ENCODE data around the gene IFI44L. TPM values are rescaled to one million over a fixed set of nuclear protein-coding genes. Genes with fewer than 3 reads are reported as not detected.

The IFI44L gene
- total RNA-seq, 1 experiment from 2014 or later = 0.10 TPM

DNA sequence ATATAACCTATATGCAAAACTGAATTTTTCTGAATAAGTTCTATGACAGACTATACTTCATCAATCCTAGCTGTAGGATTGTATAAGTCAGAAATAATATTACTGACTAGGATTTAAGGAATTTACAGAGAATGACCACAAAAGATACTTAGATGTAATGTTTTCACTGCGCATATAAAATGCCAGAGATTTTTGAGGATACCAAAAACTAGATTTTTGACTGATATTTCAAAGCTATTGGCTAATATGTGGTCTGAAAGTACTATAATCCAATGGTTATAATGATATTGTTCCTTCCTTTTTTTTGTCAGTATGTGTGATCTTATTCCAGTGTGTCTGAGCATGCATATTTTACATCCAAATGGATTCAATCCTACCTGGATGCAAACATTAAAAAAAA, 17.0 kb upstream of the IFI44L start (continued):
- TF ChIP-seq EZH2phosphoT487 (IDR thresholded peaks at IDR 0.05; ENCODE audit: borderline replicate concordance) (no peak), POLR2A (IDR thresholded peaks at IDR 0.05; ENCODE audit: borderline replicate concordance, extremely low read depth, insufficient read depth, insufficient read length) (no peak), CEBPB (IDR thresholded peaks at IDR 0.05; ENCODE audit: low read depth) (no peak), CBX3 (IDR thresholded peaks at IDR 0.05; ENCODE audit: low read depth) (no peak), ZFX (IDR thresholded peaks at IDR 0.05) (no peak), SRF (IDR thresholded peaks at IDR 0.05; ENCODE audit: low read depth) (no peak), SP1 (IDR thresholded peaks at IDR 0.05; ENCODE audit: low read depth) (no peak)

DNA sequence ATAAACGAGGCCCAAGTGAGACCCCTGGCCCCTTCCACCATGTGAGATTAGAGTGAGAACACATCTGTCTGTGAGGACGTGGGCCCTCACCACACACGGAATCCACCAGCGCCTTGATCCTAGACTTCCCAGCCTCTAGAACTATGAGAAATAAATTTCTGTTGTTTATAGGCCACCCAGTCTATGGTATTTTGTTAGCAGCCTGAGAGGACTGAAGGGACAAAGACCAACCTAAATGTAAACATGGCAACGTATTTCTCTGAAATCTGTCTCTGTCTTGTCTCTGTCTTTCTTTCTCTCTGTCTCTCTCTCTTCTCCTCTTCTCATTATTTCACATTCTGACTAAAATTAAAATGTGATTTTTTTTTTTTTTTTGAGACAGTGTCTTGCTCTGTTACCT, 15.6 kb upstream of the IFI44L start:
- TF ChIP-seq, protein P1, sequence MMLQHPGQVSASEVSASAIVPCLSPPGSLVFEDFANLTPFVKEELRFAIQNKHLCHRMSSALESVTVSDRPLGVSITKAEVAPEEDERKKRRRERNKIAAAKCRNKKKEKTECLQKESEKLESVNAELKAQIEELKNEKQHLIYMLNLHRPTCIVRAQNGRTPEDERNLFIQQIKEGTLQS (IDR thresholded peaks at IDR 0.05) = no peak
- TF ChIP-seq CBX3 (IDR thresholded peaks at IDR 0.05; ENCODE audit: low read depth) (no peak), ZFX (IDR thresholded peaks at IDR 0.05) (no peak), FOSL1 (IDR thresholded peaks at IDR 0.05; ENCODE audit: low read depth) (no peak), TCF7L2 (IDR thresholded peaks at IDR 0.05; ENCODE audit: borderline replicate concordance, extremely low read depth, insufficient read depth, insufficient read length) (no peak), ELF1 (IDR thresholded peaks at IDR 0.05; ENCODE audit: borderline replicate concordance, low read depth) (no peak), EGR1 (IDR thresholded peaks at IDR 0.05; ENCODE audit: low read depth) (no peak), SIN3A (IDR thresholded peaks at IDR 0.05; ENCODE audit: low read depth) (no peak), CEBPB (IDR thresholded peaks at IDR 0.05; ENCODE audit: low read depth) (no peak), EZH2 (IDR thresholded peaks at IDR 0.05) (no peak), EZH2phosphoT487 (IDR thresholded peaks at IDR 0.05; ENCODE audit: borderline replicate concordance) (no peak), SRF (IDR thresholded peaks at IDR 0.05; ENCODE audit: low read depth) (no peak), JUND (IDR thresholded peaks at IDR 0.05) (no peak), POLR2A (IDR thresholded peaks at IDR 0.05; ENCODE audit: borderline replicate concordance, extremely low read depth, insufficient read depth, insufficient read length) (no peak), YY1 (IDR thresholded peaks at IDR 0.05; ENCODE audit: extremely low read depth, insufficient replicate concordance, low read depth, low read length) (no peak), ZNF274 (IDR thresholded peaks at IDR 0.05; ENCODE audit: low read depth, low read length) (no peak), SP1 (IDR thresholded peaks at IDR 0.05; ENCODE audit: low read depth) (no peak)
- TF ChIP-seq, protein P2, sequence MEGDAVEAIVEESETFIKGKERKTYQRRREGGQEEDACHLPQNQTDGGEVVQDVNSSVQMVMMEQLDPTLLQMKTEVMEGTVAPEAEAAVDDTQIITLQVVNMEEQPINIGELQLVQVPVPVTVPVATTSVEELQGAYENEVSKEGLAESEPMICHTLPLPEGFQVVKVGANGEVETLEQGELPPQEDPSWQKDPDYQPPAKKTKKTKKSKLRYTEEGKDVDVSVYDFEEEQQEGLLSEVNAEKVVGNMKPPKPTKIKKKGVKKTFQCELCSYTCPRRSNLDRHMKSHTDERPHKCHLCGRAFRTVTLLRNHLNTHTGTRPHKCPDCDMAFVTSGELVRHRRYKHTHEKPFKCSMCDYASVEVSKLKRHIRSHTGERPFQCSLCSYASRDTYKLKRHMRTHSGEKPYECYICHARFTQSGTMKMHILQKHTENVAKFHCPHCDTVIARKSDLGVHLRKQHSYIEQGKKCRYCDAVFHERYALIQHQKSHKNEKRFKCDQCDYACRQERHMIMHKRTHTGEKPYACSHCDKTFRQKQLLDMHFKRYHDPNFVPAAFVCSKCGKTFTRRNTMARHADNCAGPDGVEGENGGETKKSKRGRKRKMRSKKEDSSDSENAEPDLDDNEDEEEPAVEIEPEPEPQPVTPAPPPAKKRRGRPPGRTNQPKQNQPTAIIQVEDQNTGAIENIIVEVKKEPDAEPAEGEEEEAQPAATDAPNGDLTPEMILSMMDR (IDR thresholded peaks at IDR 0.05 in 2 of 3, conservative IDR thresholded peaks at IDR 0.05 in 1 of 3; ENCODE audit: borderline replicate concordance in 1 of 3, insufficient read depth in 1 of 3, low read depth in 2 of 3, low read length in 2 of 3) = no peak
- TF ChIP-seq, protein P3, sequence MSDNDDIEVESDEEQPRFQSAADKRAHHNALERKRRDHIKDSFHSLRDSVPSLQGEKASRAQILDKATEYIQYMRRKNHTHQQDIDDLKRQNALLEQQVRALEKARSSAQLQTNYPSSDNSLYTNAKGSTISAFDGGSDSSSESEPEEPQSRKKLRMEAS (IDR thresholded peaks at IDR 0.05) = no peak
- TF ChIP-seq, protein P4, sequence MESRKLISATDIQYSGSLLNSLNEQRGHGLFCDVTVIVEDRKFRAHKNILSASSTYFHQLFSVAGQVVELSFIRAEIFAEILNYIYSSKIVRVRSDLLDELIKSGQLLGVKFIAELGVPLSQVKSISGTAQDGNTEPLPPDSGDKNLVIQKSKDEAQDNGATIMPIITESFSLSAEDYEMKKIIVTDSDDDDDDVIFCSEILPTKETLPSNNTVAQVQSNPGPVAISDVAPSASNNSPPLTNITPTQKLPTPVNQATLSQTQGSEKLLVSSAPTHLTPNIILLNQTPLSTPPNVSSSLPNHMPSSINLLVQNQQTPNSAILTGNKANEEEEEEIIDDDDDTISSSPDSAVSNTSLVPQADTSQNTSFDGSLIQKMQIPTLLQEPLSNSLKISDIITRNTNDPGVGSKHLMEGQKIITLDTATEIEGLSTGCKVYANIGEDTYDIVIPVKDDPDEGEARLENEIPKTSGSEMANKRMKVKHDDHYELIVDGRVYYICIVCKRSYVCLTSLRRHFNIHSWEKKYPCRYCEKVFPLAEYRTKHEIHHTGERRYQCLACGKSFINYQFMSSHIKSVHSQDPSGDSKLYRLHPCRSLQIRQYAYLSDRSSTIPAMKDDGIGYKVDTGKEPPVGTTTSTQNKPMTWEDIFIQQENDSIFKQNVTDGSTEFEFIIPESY (IDR thresholded peaks at IDR 0.05; ENCODE audit: extremely low read depth, insufficient replicate concordance, low read length) = no peak
- ChIA-PET CTCF (interaction anchor here (5.1 kb wide), 1 partner anchor 474 kb away, joined by 40 read pairs; no protein-coding TSS in a partner anchor), POLR2A (no interaction called here), RAD21 (ENCODE audit: low non-redundant PET in 1 of 2, low total read pairs in 2 of 2, uncharacterized antibody in 2 of 2, unreplicated experiment in 2 of 2) (no interaction called here)
- DNase-seq (ENCODE audit: low read depth, low spot score) (no peak), ATAC-seq (no peak)
- Histone ChIP-seq H3K9ac (ENCODE audit: low read length) (no peak overlapping the region), H3K4me2 (ENCODE audit: low read length) (no peak overlapping the region), H3K4me1 (ENCODE audit: control insufficient read depth in 1 of 2, insufficient read depth in 2 of 2, low read length in 2 of 2) (no peaks in the 10 kb centered on the region), H2AFZ (ENCODE audit: low read depth, low read length, poor library complexity, severe bottlenecking) (no peak overlapping the region), H3K27me3 (ENCODE audit: insufficient read depth, low read length) (no peaks in the 10 kb centered on the region), H3K79me2 (ENCODE audit: insufficient read depth, low read length) (no peaks in the 10 kb centered on the region), H3K9me2 (ENCODE audit: insufficient read depth) (no peaks in the 10 kb centered on the region), H3K27ac (ENCODE audit: low read depth, low read length) (no peak overlapping the region), H3K36me3 (ENCODE audit: control insufficient read depth in 1 of 2, insufficient read depth in 2 of 2, low read length in 2 of 2) (no peaks in the 10 kb centered on the region), H3K4me3 (replicated peaks in 1 of 2; ENCODE audit: low read depth in 1 of 2, low read length in 2 of 2) (no peak overlapping the region), H4K20me1 (ENCODE audit: insufficient read depth) (no peaks in the 10 kb centered on the region), H3K9me3 (ENCODE audit: control insufficient read depth in 1 of 2, insufficient read depth in 1 of 2, low read depth in 1 of 2, low read length in 2 of 2) (no peaks in the 10 kb centered on the region)
- BruUV-seq (replicated peaks) = no TSS peak
- intact Hi-C loops (cut with micrococcal nuclease) = loop anchor here (5.0 kb wide), 1 partner anchor 272 kb away; no protein-coding TSS in a partner anchor

All from HCT116 (cell line).